Fibroblast of skin of scalp (primary cell): ENCODE measurements around the gene MYLIP. TPM values are rescaled to one million over a fixed set of nuclear protein-coding genes. Genes with fewer than 3 reads are reported as not detected.
A peak's percentile ranks its signal among the peaks of the same experiment; 100 is the strongest.

Experiments
- DNase-seq: peaks from one replicate; pipeline ENCODE4 v3.0.0-alpha.2; 2013
- polyA plus RNA-seq, 2 experiments: library from polyadenylated mRNA; unstranded; fragments of 120-200 nt; gene quantifications; one replicate each; pipeline ENCODE4 v1.2.1, GENCODE V29; 2013; ENCODE audit not compliant: insufficient read length in 2 of 2

MYLIP gene
- 6.5 TPM for polyA plus RNA-seq (2013, experiment 1 of 2; ENCODE audit: insufficient read length)
- 7.4 TPM for polyA plus RNA-seq (2013, experiment 2 of 2; ENCODE audit: insufficient read length)

GRCh38 chr6:16128759-16129622 is at the start of gene MYLIP:
Gene MYLIP (plus strand): TSS chr6:16129086. CDS start chr6:16129323, 237 bp downstream.
- peak; percentile 96 for DNase-seq

- no peak for DNase-seq
Measured at GRCh38 chr6:16079354-16079753, 49.5 kb upstream of the MYLIP start.

GRCh38 chr6:16080204-16080603 is 48.7 kb upstream of the MYLIP start:
- DNase-seq, result no peak

- DNase-seq, result no peak
Measured at GRCh38 chr6:16081326-16081725, 47.6 kb upstream of the MYLIP start.

GRCh38 chr6:16082361-16082760 is 46.5 kb upstream of the MYLIP start:
- no peak for DNase-seq

- no peak for DNase-seq
Measured at GRCh38 chr6:16086965-16087364, 41.9 kb upstream of the MYLIP start.

- no peak for DNase-seq
Measured at GRCh38 chr6:16087386-16087785, 41.5 kb upstream of the MYLIP start.

- no peak for DNase-seq
Measured at GRCh38 chr6:16088409-16088808, 40.5 kb upstream of the MYLIP start.

- DNase-seq, result peak; percentile 10
Measured at GRCh38 chr6:16089232-16090062, 39.4 kb upstream of the MYLIP start.

GRCh38 chr6:16090452-16090851 is 38.4 kb upstream of the MYLIP start:
- no peak for DNase-seq

GRCh38 chr6:16090920-16091319 is 38.0 kb upstream of the MYLIP start:
- DNase-seq, result no peak

- no peak for DNase-seq
Measured at GRCh38 chr6:16092140-16092539, 36.7 kb upstream of the MYLIP start.

- no peak for DNase-seq
Measured at GRCh38 chr6:16092990-16093389, 35.9 kb upstream of the MYLIP start.

GRCh38 chr6:16095180-16095579 is 33.7 kb upstream of the MYLIP start:
- DNase-seq, result no peak

- DNase-seq, result no peak
Measured at GRCh38 chr6:16097382-16098171, 31.3 kb upstream of the MYLIP start.

GRCh38 chr6:16098211-16098610 is 30.7 kb upstream of the MYLIP start:
- DNase-seq, result no peak

- DNase-seq, result no peak
Measured at GRCh38 chr6:16102208-16102607, 26.7 kb upstream of the MYLIP start.

- no peak for DNase-seq
Measured at GRCh38 chr6:16103722-16104121, 25.2 kb upstream of the MYLIP start.

GRCh38 chr6:16104624-16105433 is 24.1 kb upstream of the MYLIP start:
- no peak for DNase-seq

- peak; percentile 78 for DNase-seq
Measured at GRCh38 chr6:16105854-16106253, 23.0 kb upstream of the MYLIP start.

- DNase-seq, result peak; percentile 20
Measured at GRCh38 chr6:16106991-16107787, 21.7 kb upstream of the MYLIP start.
